PC-9 (cell line): ENCODE results near the gene NTNG1.

Experiments
- CTCF ChIP-seq: fragments of 200-600 bp; sonication (generic); conservative IDR thresholded peaks from 2 replicates; pipeline ENCODE4 v1.6.1; 2017; ENCODE audit warnings: mixed run types, antibody characterized with exemption, mild to moderate bottlenecking, moderate library complexity
- EZH2 ChIP-seq: fragments of 200-600 bp; sonication (generic); IDR thresholded peaks from 2 replicates; pipeline ENCODE4 v1.8.0; 2017; ENCODE audit warnings: antibody characterized with exemption, low read depth

GRCh38 chr1:107299521-107299920, 158.7 kb downstream of the NTNG1 start:
- TF ChIP-seq CTCF = no peak
- TF ChIP-seq EZH2 = no peak
